ENCODE data around the gene ZNF597. TPM values are rescaled to one million over a fixed set of nuclear protein-coding genes. Genes with fewer than 3 reads are reported as not detected.

Gene ZNF597
- total RNA-seq, 1 donor from 2014 or later: 2.1 TPM

GRCh38 chr16:3454631-3455147 lies 11.4 kb upstream of the ZNF597 start:
- H3K4me1 ChIP-seq (ENCODE audit: control insufficient read depth in 3 of 3, insufficient read depth in 3 of 3, low read length in 3 of 3): peaks cover 14 to 30% (median 24%) of the 10 kb centered on the region in 3 donors
- no peaks in the 10 kb centered on the region for H3K27me3 ChIP-seq (ENCODE audit: control insufficient read depth in 3 of 3, insufficient read depth in 3 of 3, low read length in 3 of 3)
- no peak overlapping the region for H3K4me3 ChIP-seq (ENCODE audit: low read length in 3 of 3)
- H3K27ac ChIP-seq (ENCODE audit: low read depth, low read length): no peak overlapping the region
- H3K36me3 ChIP-seq (ENCODE audit: control insufficient read depth in 3 of 3, insufficient read depth in 3 of 3, low read length in 3 of 3): no peaks in the 10 kb centered on the region
- H3K9me3 ChIP-seq (ENCODE audit: control insufficient read depth in 3 of 3, low read length in 3 of 3): no peaks in the 10 kb centered on the region
- no peak overlapping the region for H3K9ac ChIP-seq (ENCODE audit: low read depth in 1 of 3, low read length in 3 of 3)

- no peak overlapping the region for H3K27ac ChIP-seq (ENCODE audit: low read depth, low read length)
These were observed 10.8 kb upstream of the ZNF597 start for GRCh38 chr16:3454093-3454492.

GRCh38 chr16:3444032-3444388 lies 706 bp upstream of the ZNF597 start:
- Histone ChIP-seq H3K4me3 (ENCODE audit: low read length in 3 of 3) (peak overlapping the region; percentile 68 to 90 (median 89)), H3K4me1 (ENCODE audit: control insufficient read depth in 3 of 3, insufficient read depth in 3 of 3, low read length in 3 of 3) (peaks cover 0 to 7% (median 3%) of the 10 kb centered on the region in 3 donors), H3K9ac (ENCODE audit: low read depth in 1 of 3, low read length in 3 of 3) (peak overlapping the region; percentile 75 to 91 (median 81)), H3K27me3 (ENCODE audit: control insufficient read depth in 3 of 3, insufficient read depth in 3 of 3, low read length in 3 of 3) (no peaks in the 10 kb centered on the region), H3K36me3 (ENCODE audit: control insufficient read depth in 3 of 3, insufficient read depth in 3 of 3, low read length in 3 of 3) (peaks cover 5 to 14% (median 9%) of the 10 kb centered on the region in 3 donors), H3K9me3 (ENCODE audit: control insufficient read depth in 3 of 3, low read length in 3 of 3) (peaks cover 0 to 4% (median 2%) of the 10 kb centered on the region in 3 donors), H3K27ac (ENCODE audit: low read depth, low read length) (peak overlapping the region; percentile 70)

More at GRCh38 chr16:3454093-3454492, 10.8 kb upstream of the ZNF597 start:
- no peak overlapping the region for H3K4me3 ChIP-seq (ENCODE audit: low read length in 3 of 3)
- H3K9ac ChIP-seq (ENCODE audit: low read depth in 1 of 3, low read length in 3 of 3): no peak overlapping the region
- no peaks in the 10 kb centered on the region for H3K27me3 ChIP-seq (ENCODE audit: control insufficient read depth in 3 of 3, insufficient read depth in 3 of 3, low read length in 3 of 3)
- H3K4me1 ChIP-seq (ENCODE audit: control insufficient read depth in 3 of 3, insufficient read depth in 3 of 3, low read length in 3 of 3): peaks cover 8 to 24% (median 18%) of the 10 kb centered on the region in 3 donors
- no peaks in the 10 kb centered on the region for H3K36me3 ChIP-seq (ENCODE audit: control insufficient read depth in 3 of 3, insufficient read depth in 3 of 3, low read length in 3 of 3)
- H3K9me3 ChIP-seq (ENCODE audit: control insufficient read depth in 3 of 3, low read length in 3 of 3): no peaks in the 10 kb centered on the region

GRCh38 chr16:3439637-3440036 lies 3.7 kb downstream of the ZNF597 start:
- Histone ChIP-seq H3K27me3 (ENCODE audit: control insufficient read depth in 3 of 3, insufficient read depth in 3 of 3, low read length in 3 of 3) (no peaks in the 10 kb centered on the region), H3K27ac (ENCODE audit: low read depth, low read length) (no peak overlapping the region), H3K9me3 (ENCODE audit: control insufficient read depth in 3 of 3, low read length in 3 of 3) (peaks cover 0 to 7% (median 4%) of the 10 kb centered on the region in 3 donors), H3K4me1 (ENCODE audit: control insufficient read depth in 3 of 3, insufficient read depth in 3 of 3, low read length in 3 of 3) (peaks cover 0 to 4% (median 3%) of the 10 kb centered on the region in 3 donors), H3K4me3 (ENCODE audit: low read length in 3 of 3) (no peak overlapping the region), H3K9ac (ENCODE audit: low read depth in 1 of 3, low read length in 3 of 3) (no peak overlapping the region), H3K36me3 (ENCODE audit: control insufficient read depth in 3 of 3, insufficient read depth in 3 of 3, low read length in 3 of 3) (peaks cover 3 to 13% (median 10%) of the 10 kb centered on the region in 3 donors)

GRCh38 chr16:3434373-3434772 lies 8.9 kb downstream of the ZNF597 start:
- H3K27ac ChIP-seq (ENCODE audit: low read depth, low read length): no peak overlapping the region

GRCh38 chr16:3431779-3432219 lies 11.5 kb downstream of the ZNF597 start:
- H3K4me3 ChIP-seq (ENCODE audit: low read length in 3 of 3): peak overlapping the region; percentile 0 to 66 (median 47)
- no peaks in the 10 kb centered on the region for H3K27me3 ChIP-seq (ENCODE audit: control insufficient read depth in 3 of 3, insufficient read depth in 3 of 3, low read length in 3 of 3)
- H3K4me1 ChIP-seq (ENCODE audit: control insufficient read depth in 3 of 3, insufficient read depth in 3 of 3, low read length in 3 of 3): no peaks in the 10 kb centered on the region
- H3K36me3 ChIP-seq (ENCODE audit: control insufficient read depth in 3 of 3, insufficient read depth in 3 of 3, low read length in 3 of 3): peaks cover 4 to 16% (median 10%) of the 10 kb centered on the region in 3 donors
- H3K27ac ChIP-seq (ENCODE audit: low read depth, low read length): no peak overlapping the region
- peaks cover 0 to 10% (median 0%) of the 10 kb centered on the region in 3 donors for H3K9me3 ChIP-seq (ENCODE audit: control insufficient read depth in 3 of 3, low read length in 3 of 3)
- H3K9ac ChIP-seq (ENCODE audit: low read depth in 1 of 3, low read length in 3 of 3): no peak overlapping the region

More at GRCh38 chr16:3434373-3434772, 8.9 kb downstream of the ZNF597 start:
- no peaks in the 10 kb centered on the region for H3K4me1 ChIP-seq (ENCODE audit: control insufficient read depth in 3 of 3, insufficient read depth in 3 of 3, low read length in 3 of 3)
- peaks cover 5 to 17% (median 16%) of the 10 kb centered on the region in 3 donors for H3K36me3 ChIP-seq (ENCODE audit: control insufficient read depth in 3 of 3, insufficient read depth in 3 of 3, low read length in 3 of 3)
- H3K27me3 ChIP-seq (ENCODE audit: control insufficient read depth in 3 of 3, insufficient read depth in 3 of 3, low read length in 3 of 3): no peaks in the 10 kb centered on the region
- no peak overlapping the region for H3K9ac ChIP-seq (ENCODE audit: low read depth in 1 of 3, low read length in 3 of 3)
- no peak overlapping the region for H3K4me3 ChIP-seq (ENCODE audit: low read length in 3 of 3)
- H3K9me3 ChIP-seq (ENCODE audit: control insufficient read depth in 3 of 3, low read length in 3 of 3): peaks cover 0 to 13% (median 0%) of the 10 kb centered on the region in 3 donors

GRCh38 chr16:3413730-3414379 lies 29.4 kb downstream of the ZNF597 start:
- Histone ChIP-seq H3K9me3 (ENCODE audit: control insufficient read depth in 3 of 3, low read length in 3 of 3) (peaks cover 23 to 40% (median 38%) of the 10 kb centered on the region in 3 donors), H3K9ac (ENCODE audit: low read depth in 1 of 3, low read length in 3 of 3) (no peak overlapping the region), H3K4me1 (ENCODE audit: control insufficient read depth in 3 of 3, insufficient read depth in 3 of 3, low read length in 3 of 3) (no peaks in the 10 kb centered on the region), H3K27ac (ENCODE audit: low read depth, low read length) (no peak overlapping the region), H3K36me3 (ENCODE audit: control insufficient read depth in 3 of 3, insufficient read depth in 3 of 3, low read length in 3 of 3) (peaks cover 11 to 12% (median 11%) of the 10 kb centered on the region in 3 donors), H3K4me3 (ENCODE audit: low read length in 3 of 3) (no peak overlapping the region), H3K27me3 (ENCODE audit: control insufficient read depth in 3 of 3, insufficient read depth in 3 of 3, low read length in 3 of 3) (no peaks in the 10 kb centered on the region)

- Histone ChIP-seq H3K27ac (ENCODE audit: low read depth, low read length) (no peak overlapping the region), H3K36me3 (ENCODE audit: control insufficient read depth in 3 of 3, insufficient read depth in 3 of 3, low read length in 3 of 3) (peaks cover 62% of the 10 kb centered on the region in 3 donors), H3K4me3 (ENCODE audit: low read length in 3 of 3) (peak overlapping the region; percentile 6 to 69 (median 7)), H3K9me3 (ENCODE audit: control insufficient read depth in 3 of 3, low read length in 3 of 3) (peaks cover 52 to 74% (median 72%) of the 10 kb centered on the region in 3 donors), H3K9ac (ENCODE audit: low read depth in 1 of 3, low read length in 3 of 3) (no peak overlapping the region), H3K27me3 (ENCODE audit: control insufficient read depth in 3 of 3, insufficient read depth in 3 of 3, low read length in 3 of 3) (no peaks in the 10 kb centered on the region), H3K4me1 (ENCODE audit: control insufficient read depth in 3 of 3, insufficient read depth in 3 of 3, low read length in 3 of 3) (peaks cover 0 to under 1% (median 0%) of the 10 kb centered on the region in 3 donors)
These were observed 34.6 kb downstream of the ZNF597 start for GRCh38 chr16:3408561-3409197.

GRCh38 chr16:3401719-3402397 lies 41.4 kb downstream of the ZNF597 start:
- Histone ChIP-seq H3K36me3 (ENCODE audit: control insufficient read depth in 3 of 3, insufficient read depth in 3 of 3, low read length in 3 of 3) (peaks cover 49 to 55% (median 51%) of the 10 kb centered on the region in 3 donors), H3K9me3 (ENCODE audit: control insufficient read depth in 3 of 3, low read length in 3 of 3) (peaks cover 25 to 45% (median 29%) of the 10 kb centered on the region in 3 donors)

More at GRCh38 chr16:3401719-3402397, 41.4 kb downstream of the ZNF597 start:
- H3K27ac ChIP-seq (ENCODE audit: low read depth, low read length): peak overlapping the region; percentile 73
- no peaks in the 10 kb centered on the region for H3K27me3 ChIP-seq (ENCODE audit: control insufficient read depth in 3 of 3, insufficient read depth in 3 of 3, low read length in 3 of 3)
- H3K9ac ChIP-seq (ENCODE audit: low read depth in 1 of 3, low read length in 3 of 3): peak overlapping the region; percentile 86 to 96 (median 94)
- peak overlapping the region; percentile 88 to 96 (median 93) for H3K4me3 ChIP-seq (ENCODE audit: low read length in 3 of 3)
- peaks cover 8 to 15% (median 11%) of the 10 kb centered on the region in 3 donors for H3K4me1 ChIP-seq (ENCODE audit: control insufficient read depth in 3 of 3, insufficient read depth in 3 of 3, low read length in 3 of 3)
